Transverse colon (tissue), 4 donors: ENCODE data around the gene DNM1L. TPM values are rescaled to one million over a fixed set of nuclear protein-coding genes. Genes with fewer than 3 reads are reported as not detected.

Experiments
- DNase-seq: peaks from one replicate; pipeline ENCODE4 v3.0.0-alpha.2; 2019
- H3K27ac ChIP-seq, 4 donors: fragments of 200-600 bp; sonication (generic); 2 replicates each; pipeline ENCODE4 v1.5.1; 2016 to 2018; ENCODE audit warnings: inconsistent platforms in 4 of 4
- H3K27me3 ChIP-seq: fragments of 200-600 bp; sonication (generic); 2 replicates; pipeline ENCODE4 v1.5.1; 2017; ENCODE audit warnings: inconsistent platforms
- H3K36me3 ChIP-seq, 4 donors: fragments of 200-600 bp; sonication (generic); 2 replicates each; pipeline ENCODE4 v1.5.1; 2017 to 2019; ENCODE audit warnings: inconsistent platforms in 4 of 4
- H3K4me1 ChIP-seq, 4 donors: fragments of 200-600 bp; sonication (generic); 2 replicates each; pipeline ENCODE4 v1.5.1; 2017 to 2020; ENCODE audit warnings: inconsistent platforms in 4 of 4
- H3K4me3 ChIP-seq, 4 donors: fragments of 200-600 bp; sonication (generic); 1 replicate in 1 of 4; 2 replicates in 3 of 4; pipeline versions ENCODE4 v1.5.1 to v1.6.1; 2017 to 2019; ENCODE audit warnings: inconsistent platforms in 4 of 4
- H3K9me3 ChIP-seq, 2 donors: fragments of 200-600 bp; sonication (generic); 2 replicates each; pipeline ENCODE4 v1.5.1; 2017 to 2019; ENCODE audit warnings: inconsistent platforms in 2 of 2
- CTCF ChIP-seq, 5 experiments: fragments of 200-600 bp in 3 of 5; fragments of 450-650 bp in 2 of 5; sonication (generic) in 3 of 5; IDR thresholded peaks; 1 replicate in 2 of 5; 2 replicates in 3 of 5; pipeline ENCODE4 v1.5.1; 2016 to 2017; ENCODE audit warnings: antibody characterized with exemption in 5 of 5, inconsistent platforms in 3 of 5, mild to moderate bottlenecking in 2 of 5, moderate library complexity in 1 of 5
- EP300 ChIP-seq: sonication (generic); formaldehyde crosslinking; IDR thresholded peaks from one replicate; pipeline ENCODE4 v1.6.1; 2017; ENCODE audit warnings: antibody characterized with exemption, low read depth
- POLR2A ChIP-seq: fragments of 450-650 bp; IDR thresholded peaks from one replicate; pipeline ENCODE4 v1.6.1; 2016; ENCODE audit warnings: antibody characterized with exemption, mild to moderate bottlenecking, moderate library complexity
- POLR2AphosphoS5 ChIP-seq, 3 donors: sonication (generic); formaldehyde crosslinking; IDR thresholded peaks; one replicate each; pipeline ENCODE4 v1.6.1; 2016; ENCODE audit warnings: antibody characterized with exemption in 3 of 3
- WGBS, 2 donors: methylation state at CpG; one replicate each; pipeline ENCODE4 v1.1.5; 2018; ENCODE audit warnings: low coverage in 1 of 2; 5-methylcytosine and 5-hydroxymethylcytosine counted together
- in situ Hi-C, 4 donors: fragments of 200-750 bp; cut with MboI; loops; one replicate each; pipeline versions ENCODE4 v1.15.0 to v1.15.1; 2017; ENCODE audit warnings: low sequenced_read_pairs in 3 of 4, low pct_ligation_motif_present in 1 of 4, low pct_unique_long_range_greater_than_20kb in 1 of 4
- intact Hi-C: fragments of 100-400 bp; cut with DNase I; formaldehyde crosslinking; loops from one replicate; pipeline ENCODE4 v1.15.1; 2023; ENCODE audit warnings: low total_unique reads
- total RNA-seq, 4 donors: library from RNA; depleted of rRNA; stranded (reverse); fragments of >200 nt; gene quantifications; one replicate each; pipeline ENCODE4 v1.1.0, GENCODE V29; 2016

DNM1L gene
- total RNA-seq, 4 donors from 2014 or later = 41.2 to 61.3 (median 44.2) TPM

DNA sequence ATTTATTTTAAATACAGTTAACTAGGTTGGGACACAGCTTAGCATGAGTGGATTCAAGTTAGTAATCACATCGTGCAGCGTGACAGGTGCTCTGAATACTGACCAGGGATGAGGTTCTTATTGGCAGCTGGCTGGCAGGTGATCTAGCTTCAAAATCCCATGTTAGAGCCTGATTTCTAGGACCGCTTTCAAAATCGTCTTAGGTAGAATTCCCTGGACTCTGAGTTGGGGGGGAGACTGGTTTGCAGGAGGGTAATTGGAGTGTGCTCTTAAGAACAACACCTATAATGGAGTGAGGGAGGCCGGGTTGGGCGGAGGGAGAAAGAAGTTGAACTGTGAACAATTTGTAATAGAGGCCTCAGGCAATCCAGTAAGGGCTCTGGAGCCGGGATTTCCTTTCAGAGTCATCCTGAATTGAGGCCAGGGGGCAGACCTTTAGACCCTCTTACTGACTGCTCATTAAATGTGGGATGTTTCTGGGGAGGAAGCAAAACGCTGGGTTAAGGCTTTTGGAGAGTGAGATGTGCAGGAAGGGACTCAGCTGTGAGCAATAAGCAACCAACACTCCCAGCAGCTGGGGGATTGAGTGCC lies 77.5 kb downstream of the DNM1L start:
- H3K27ac ChIP-seq = peak overlapping the region; percentile 92 to 95 (median 94)
- 30% methylated on average over 8 of the region's 8 CpGs; no CpG with 5 or more reads in 1 of the 2 donors for WGBS, 2 donors

DNA sequence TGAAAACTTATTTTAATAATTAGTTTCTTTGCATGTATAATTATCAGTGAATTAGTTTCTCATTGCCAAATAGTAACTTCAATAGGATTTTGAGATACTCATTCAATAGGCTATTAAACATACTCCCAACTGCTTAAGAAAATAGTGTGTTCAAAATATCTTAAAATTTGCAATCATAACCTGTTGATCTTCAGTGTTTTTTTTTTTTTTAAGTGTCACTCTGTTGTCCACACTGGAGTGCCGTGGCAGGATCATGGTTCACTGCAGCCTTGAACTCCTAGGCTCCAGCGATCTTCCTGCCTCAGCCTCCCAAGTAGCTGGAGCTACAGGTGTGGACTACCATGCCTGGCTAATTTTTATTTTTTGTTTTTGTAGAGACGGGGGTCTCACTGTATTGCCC lies 78.1 kb downstream of the DNM1L start:
- Histone ChIP-seq H3K27ac (no peak overlapping the region), H3K9me3 (no peaks in the 10 kb centered on the region), H3K4me3 (no peak overlapping the region), H3K4me1 (peaks cover 11 to 24% (median 18%) of the 10 kb centered on the region in 4 donors), H3K27me3 (no peaks in the 10 kb centered on the region), H3K36me3 (peaks cover 0 to 5% (median 0%) of the 10 kb centered on the region in 4 donors)
- TF ChIP-seq POLR2AphosphoS5 (IDR thresholded peaks at IDR 0.05) (no peak), EP300 (no peak), CTCF (IDR thresholded peaks at IDR 0.05) (no peak), POLR2A (no peak)
- in situ Hi-C loops = loop anchor here in 3 of 4 donors (10.0 to 25.0 kb wide), 3 partner anchors 155 to 1268 kb away; partner anchors contain the start of gene ALG10 (in 2 of the 3)
- 88% methylated on average over 3 of the region's 3 CpGs; no CpG with 5 or more reads in 1 of the 2 donors for WGBS, 2 donors
- no peak for DNase-seq
- intact Hi-C loops = loop anchor here (5.0 kb wide), 1 partner anchor 1265 kb away; the partner anchor contains the start of gene ALG10

More for the DNA sequence above, 77.5 kb downstream of the DNM1L start:
- Histone ChIP-seq H3K27me3 (no peaks in the 10 kb centered on the region), H3K9me3 (no peaks in the 10 kb centered on the region), H3K36me3 (peaks cover 0 to 5% (median 0%) of the 10 kb centered on the region in 4 donors), H3K4me1 (peaks cover 11 to 24% (median 18%) of the 10 kb centered on the region in 4 donors), H3K4me3 (peak overlapping the region in 2 of 4 donors; percentile 94 to 99)
- DNase-seq = no peak
- no peak for TF ChIP-seq CTCF (IDR thresholded peaks at IDR 0.05)
- TF ChIP-seq POLR2A = no peak
- TF ChIP-seq EP300 = no peak
- TF ChIP-seq POLR2AphosphoS5 (IDR thresholded peaks at IDR 0.05) = no peak
- in situ Hi-C loops = loop anchor here in 3 of 4 donors (10.0 to 25.0 kb wide), 3 partner anchors 156 to 1268 kb away; partner anchors contain the start of gene ALG10 (in 2 of the 3)
- intact Hi-C loops = loop anchor here (5.0 kb wide), 1 partner anchor 1266 kb away; the partner anchor contains the start of gene ALG10

- intact Hi-C loops (no loop called here), in situ Hi-C loops (loop anchor here (10.0 to 25.0 kb wide), 3 partner anchors 151 to 1253 kb away; no protein-coding TSS in a partner anchor)
- Histone ChIP-seq H3K36me3 (no peaks in the 10 kb centered on the region), H3K27ac (no peak overlapping the region), H3K4me3 (no peak overlapping the region), H3K9me3 (no peaks in the 10 kb centered on the region), H3K4me1 (peaks cover 0 to 2% (median 0%) of the 10 kb centered on the region in 4 donors), H3K27me3 (no peaks in the 10 kb centered on the region)
- TF ChIP-seq POLR2AphosphoS5 (IDR thresholded peaks at IDR 0.05) (no peak), CTCF (IDR thresholded peaks at IDR 0.05) (no peak), EP300 (no peak), POLR2A (no peak)
- WGBS, 2 donors = 41 to 42% methylated on average over 1 of the region's 1 CpG
- no peak for DNase-seq
Measured at GRCh38 chr12:32761716-32762115, 82.6 kb downstream of the DNM1L start.

DNA sequence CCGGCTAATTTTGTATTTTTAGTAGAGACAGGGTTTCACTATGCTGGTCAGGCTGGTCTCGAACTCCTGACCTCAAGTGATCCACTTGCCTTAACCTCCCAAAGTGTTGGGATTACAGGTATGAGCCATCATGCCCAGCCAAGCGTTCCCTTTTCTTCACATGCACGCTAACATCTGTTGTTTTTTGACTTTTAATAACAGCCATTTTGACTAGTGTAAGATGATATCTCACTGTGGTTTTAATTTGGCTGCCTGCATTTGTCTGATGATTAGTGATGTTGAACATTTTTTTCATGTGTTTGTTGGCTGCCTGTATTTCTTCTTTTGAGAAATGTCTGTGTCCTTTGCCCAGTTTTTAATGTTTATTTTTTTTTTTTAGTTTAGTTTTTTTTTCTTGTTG lies 86.8 kb downstream of the DNM1L start:
- H3K4me3 ChIP-seq = no peak overlapping the region
- intact Hi-C loops (no loop called here), in situ Hi-C loops (loop anchor here (10.0 to 25.0 kb wide), 3 partner anchors 146 to 1249 kb away; no protein-coding TSS in a partner anchor)
- no peak overlapping the region for H3K27ac ChIP-seq
- 80 to 85% methylated on average over 3 to 4 of the region's 4 CpGs for whole genome bisulfite sequencing, 2 donors
- H3K4me1 ChIP-seq = peaks cover 0 to 11% (median 3%) of the 10 kb centered on the region in 4 donors
- TF ChIP-seq POLR2A = no peak
- no peak for TF ChIP-seq EP300
- no peak for TF ChIP-seq CTCF (IDR thresholded peaks at IDR 0.05)
- TF ChIP-seq POLR2AphosphoS5 (IDR thresholded peaks at IDR 0.05) = no peak
- no peaks in the 10 kb centered on the region for H3K9me3 ChIP-seq
- H3K27me3 ChIP-seq = no peaks in the 10 kb centered on the region
- DNase-seq = no peak
- no peaks in the 10 kb centered on the region for H3K36me3 ChIP-seq
